B cell (primary cell): ENCODE data around the gene BRME1. TPM values are rescaled to one million over a fixed set of nuclear protein-coding genes. Genes with fewer than 3 reads are reported as not detected.

ENCODE experiments used
- ATAC-seq: fragments of 200-7000 bp; cut with Tn5 transposase; one replicate; pipeline ENCODE4 v1.10.0; 2021; ENCODE audit warnings: low read depth, mild to moderate bottlenecking, moderate number of reproducible peaks, moderate library complexity
- CTCF ChIA-PET: fragments of 350-600 bp; sonication (Branson Sonifier 250); formaldehyde crosslinking; loops from one replicate; lab custom pipeline; 2021; ENCODE audit warnings: antibody characterized with exemption, inconsistent platforms; lab: Charles Lee
- POLR2A ChIA-PET: fragments of 350-600 bp; sonication (Branson Sonifier 250); formaldehyde crosslinking; loops from one replicate; lab custom pipeline; 2021; ENCODE audit warnings: antibody characterized with exemption; lab: Charles Lee
- DNase-seq: peaks from one replicate; pipeline ENCODE4 v3.0.0; 2013
- H2AFZ ChIP-seq: 2 replicates; pipeline ENCODE4 v1.6.1; 2012; ENCODE audit warnings: mild to moderate bottlenecking, low read depth, low read length; ENCODE audit not compliant: insufficient read depth, poor library complexity, severe bottlenecking
- H3K27ac ChIP-seq, 2 donors: 1 replicate in 1 of 2; 2 replicates in 1 of 2; pipeline ENCODE4 v1.5.1; 2012 to 2013; ENCODE audit warnings: low read length in 2 of 2, mild to moderate bottlenecking in 2 of 2, moderate library complexity in 1 of 2
- H3K27me3 ChIP-seq, 4 experiments: fragments of 200-600 bp in 1 of 4; sonication (generic) in 1 of 4; replicated peaks in 1 of 4; 1 replicate in 2 of 4; 2 replicates in 2 of 4; pipeline versions ENCODE4 v1.6.1 to v1.7.0; 2013 to 2016; ENCODE audit warnings: low read length in 3 of 4, mild to moderate bottlenecking in 2 of 4, mixed read lengths in 1 of 4, moderate library complexity in 1 of 4; ENCODE audit not compliant: insufficient read depth in 4 of 4, control insufficient read depth in 3 of 4; ENCODE audit errors: control extremely low read depth in 1 of 4
- H3K36me3 ChIP-seq, 2 experiments: replicated peaks in 1 of 2; 1 replicate in 1 of 2; 2 replicates in 1 of 2; pipeline versions ENCODE4 v1.6.1 to v1.7.1; 2013; ENCODE audit warnings: low read length in 1 of 2; ENCODE audit not compliant: insufficient read depth in 2 of 2, control insufficient read depth in 1 of 2; ENCODE audit errors: control extremely low read depth in 1 of 2, extremely low read depth in 1 of 2
- H3K4me1 ChIP-seq, 2 donors: fragments of 200-600 bp in 1 of 2; sonication (generic) in 1 of 2; 1 replicate in 1 of 2; 2 replicates in 1 of 2; pipeline versions ENCODE4 v1.5.1 to v1.6.1; 2013 to 2017; ENCODE audit warnings: low read length in 2 of 2; ENCODE audit not compliant: control insufficient read depth in 2 of 2, insufficient read depth in 2 of 2
- H3K4me2 ChIP-seq: replicated peaks from 2 replicates; pipeline ENCODE3; 2012; ENCODE audit warnings: mild to moderate bottlenecking, low read depth, low read length; ENCODE audit not compliant: poor library complexity, severe bottlenecking
- H3K4me3 ChIP-seq, 5 experiments: fragments of 200-600 bp in 1 of 5; sonication (generic) in 1 of 5; 1 replicate in 3 of 5; 2 replicates in 2 of 5; pipeline versions ENCODE4 v1.5.1 to v1.7.0; 2011 to 2016; ENCODE audit warnings: low read length in 4 of 5, mild to moderate bottlenecking in 4 of 5, low read depth in 2 of 5, control low read depth in 1 of 5, moderate library complexity in 1 of 5; ENCODE audit not compliant: insufficient read depth in 1 of 5; ENCODE audit errors: control extremely low read depth in 1 of 5, extremely low read depth in 1 of 5
- H3K79me2 ChIP-seq: fragments of 200-600 bp; sonication (generic); one replicate; pipeline ENCODE4 v1.6.0; 2016; ENCODE audit warnings: low read length; ENCODE audit not compliant: control insufficient read depth, insufficient read depth
- H3K9ac ChIP-seq: fragments of 200-600 bp; sonication (generic); 2 replicates; pipeline ENCODE4 v1.6.1; 2017; ENCODE audit warnings: mild to moderate bottlenecking, low read length, moderate library complexity
- H3K9me3 ChIP-seq, 3 donors: one replicate each; pipeline versions ENCODE4 v1.6.1 to v1.7.1; 2013; ENCODE audit warnings: low read length in 2 of 3; ENCODE audit not compliant: control insufficient read depth in 2 of 3, insufficient read depth in 1 of 3; ENCODE audit errors: control extremely low read depth in 1 of 3
- H4K20me1 ChIP-seq: 2 replicates; pipeline ENCODE4 v1.6.0; 2012; ENCODE audit warnings: mild to moderate bottlenecking, low read length; ENCODE audit not compliant: insufficient read depth, control insufficient read depth, poor library complexity, severe bottlenecking
- H3K27ac Mint-ChIP-seq: one replicate; pipeline ENCODE4 v1.8.0; 2021; ENCODE audit warnings: mixed read lengths
- H3K27me3 Mint-ChIP-seq: one replicate; pipeline ENCODE4 v1.8.0; 2021; ENCODE audit warnings: mixed read lengths
- H3K4me1 Mint-ChIP-seq: one replicate; pipeline ENCODE4 v1.8.0; 2021; ENCODE audit warnings: mixed read lengths
- H3K4me3 Mint-ChIP-seq: one replicate; pipeline ENCODE4 v1.8.0; 2021; ENCODE audit warnings: mixed read lengths
- H3K9me3 Mint-ChIP-seq: one replicate; pipeline ENCODE4 v1.8.0; 2022; ENCODE audit warnings: mixed read lengths; ENCODE audit not compliant: insufficient read depth
- EZH2 ChIP-seq: IDR thresholded peaks from 2 replicates; pipeline ENCODE4 v1.6.1; 2012; ENCODE audit warnings: borderline replicate concordance, low read depth, mild to moderate bottlenecking, moderate library complexity, low read length; ENCODE audit not compliant: insufficient read depth, poor library complexity, severe bottlenecking
- WGBS: methylation state at CpG from one replicate; pipeline ENCODE4 v1.1.5; 2013; ENCODE audit warnings: missing lambda C conversion rate; ENCODE audit not compliant: insufficient coverage; 5-methylcytosine and 5-hydroxymethylcytosine counted together
- intact Hi-C: fragments of 100-400 bp; cut with micrococcal nuclease; formaldehyde crosslinking; loops from one replicate; pipeline ENCODE4 v1.10.0; 2022
- polyA plus RNA-seq: library from polyadenylated mRNA; depleted of rRNA; stranded (reverse); fragments of >200 nt; gene quantifications from 2 replicates; pipeline ENCODE4 v1.2.3, GENCODE V29; 2012
- total RNA-seq, 2 donors: library from RNA; stranded (reverse); fragments of 120-200 nt in 1 of 2; gene quantifications; 1 replicate in 1 of 2; 2 replicates in 1 of 2; pipeline versions ENCODE4 v1.2.3 to v1.2.4, GENCODE V29; 2013 to 2022
- TF ChIP-seq, protein P1 (sequence below): fragments of 200-600 bp; IDR thresholded peaks from one replicate; pipeline ENCODE4 v1.8.0; 2022; ENCODE audit warnings: antibody characterized with exemption, mild to moderate bottlenecking

Gene BRME1
- total and polyA plus RNA-seq, 2 donors (not counting 1 experiment from before 2014, with no cell fraction given), result 1.8 to 2.4 TPM

DNA sequence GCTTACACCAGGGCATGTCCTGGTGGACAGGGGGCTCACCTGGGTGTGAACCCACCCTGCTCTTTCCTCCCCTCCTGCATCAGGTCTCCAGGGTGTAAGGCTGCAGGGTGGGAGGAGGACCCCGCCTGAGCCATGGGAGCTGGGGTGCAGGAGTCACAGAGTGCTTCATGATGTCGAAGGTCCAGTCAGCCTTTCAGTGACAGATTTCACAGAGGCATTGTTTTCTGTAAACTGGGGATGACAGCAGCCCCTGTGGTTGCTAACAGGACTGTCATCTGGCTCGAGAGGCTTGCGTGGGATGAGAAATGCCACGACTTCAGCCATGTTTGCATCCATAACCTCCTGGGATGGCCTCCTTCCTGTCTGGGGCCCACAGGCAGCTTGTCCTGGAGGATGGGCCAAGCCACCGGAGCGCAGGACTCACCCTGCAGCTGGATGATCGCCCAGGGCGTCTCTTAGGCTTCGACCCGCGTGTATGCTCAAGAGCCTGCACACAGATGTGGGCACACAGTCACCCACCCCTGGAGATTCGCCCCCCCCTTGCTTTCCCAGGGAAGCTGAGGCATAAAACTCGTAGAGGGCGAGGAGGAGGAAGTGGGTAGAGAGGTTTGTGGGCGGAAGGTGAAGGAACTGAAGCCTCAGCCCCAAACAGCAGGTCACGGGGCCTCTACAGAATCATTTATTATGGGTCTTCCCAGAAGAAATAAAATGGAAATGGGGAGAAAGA is 24.1 kb downstream of the BRME1 start:
- H3K4me2 ChIP-seq, result peak overlapping the region; percentile 73
- H3K4me1 ChIP-seq, result peaks cover 26 to 34% of the 10 kb centered on the region in 2 donors
- TF ChIP-seq EZH2, result no peak
- TF ChIP-seq, protein P1, sequence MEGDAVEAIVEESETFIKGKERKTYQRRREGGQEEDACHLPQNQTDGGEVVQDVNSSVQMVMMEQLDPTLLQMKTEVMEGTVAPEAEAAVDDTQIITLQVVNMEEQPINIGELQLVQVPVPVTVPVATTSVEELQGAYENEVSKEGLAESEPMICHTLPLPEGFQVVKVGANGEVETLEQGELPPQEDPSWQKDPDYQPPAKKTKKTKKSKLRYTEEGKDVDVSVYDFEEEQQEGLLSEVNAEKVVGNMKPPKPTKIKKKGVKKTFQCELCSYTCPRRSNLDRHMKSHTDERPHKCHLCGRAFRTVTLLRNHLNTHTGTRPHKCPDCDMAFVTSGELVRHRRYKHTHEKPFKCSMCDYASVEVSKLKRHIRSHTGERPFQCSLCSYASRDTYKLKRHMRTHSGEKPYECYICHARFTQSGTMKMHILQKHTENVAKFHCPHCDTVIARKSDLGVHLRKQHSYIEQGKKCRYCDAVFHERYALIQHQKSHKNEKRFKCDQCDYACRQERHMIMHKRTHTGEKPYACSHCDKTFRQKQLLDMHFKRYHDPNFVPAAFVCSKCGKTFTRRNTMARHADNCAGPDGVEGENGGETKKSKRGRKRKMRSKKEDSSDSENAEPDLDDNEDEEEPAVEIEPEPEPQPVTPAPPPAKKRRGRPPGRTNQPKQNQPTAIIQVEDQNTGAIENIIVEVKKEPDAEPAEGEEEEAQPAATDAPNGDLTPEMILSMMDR, result no peak
- H3K9me3 ChIP-seq, result no peaks in the 10 kb centered on the region
- H3K79me2 ChIP-seq, result no peaks in the 10 kb centered on the region
- WGBS, result 6% methylated on average over 12 of the region's 17 CpGs
- Mint-ChIP-seq H3K27me3 (no peaks in the 10 kb centered on the region), H3K4me3 (peak overlapping the region; percentile 55), H3K4me1 (peaks cover 25% of the 10 kb centered on the region), H3K9me3 (no peaks in the 10 kb centered on the region), H3K27ac (peak overlapping the region; percentile 78)
- peaks cover 0 to 9% (median 0%) of the 10 kb centered on the region in 4 experiments for H3K27me3 ChIP-seq
- H4K20me1 ChIP-seq, result no peaks in the 10 kb centered on the region
- ATAC-seq (no peak), DNase-seq (peak; percentile 61)
- H3K27ac ChIP-seq, result no peak overlapping the region
- CTCF ChIA-PET, result interaction anchor here (0.9 to 9.3 kb wide), 16 partner anchors 9 to 466 kb away, joined by 3 to 92 read pairs (median 4); partner anchors contain the start of genes IL27RA and MISP3
- no peaks in the 10 kb centered on the region for H3K36me3 ChIP-seq
- no peak overlapping the region for H3K4me3 ChIP-seq
- intact Hi-C loops, result no loop called here
- H3K9ac ChIP-seq, result no peak overlapping the region
- H2AFZ ChIP-seq, result peak overlapping the region; percentile 41
- POLR2A ChIA-PET, result interaction anchor here (1.1 to 2.3 kb wide), 2 partner anchors 125 to 190 kb away, joined by 6 read pairs; partner anchors contain the start of gene RFX1

- TF ChIP-seq, protein P1, result no peak
- TF ChIP-seq EZH2, result no peak
- peak; percentile 57 for DNase-seq
- ChIA-PET CTCF (interaction anchor here (0.6 to 9.3 kb wide), 23 partner anchors 11 to 467 kb away, joined by 3 to 92 read pairs (median 4); partner anchors contain the start of genes ASF1B, IL27RA and MISP3), POLR2A (interaction anchor here (1.1 to 2.3 kb wide), 2 partner anchors 125 to 190 kb away, joined by 6 read pairs; partner anchors contain the start of gene RFX1)
- Mint-ChIP-seq H3K4me1 (peaks cover 25% of the 10 kb centered on the region), H3K4me3 (peak overlapping the region; percentile 55), H3K27ac (no peak overlapping the region), H3K27me3 (no peaks in the 10 kb centered on the region), H3K9me3 (no peaks in the 10 kb centered on the region)
- peaks cover 0 to 8% (median 0%) of the 10 kb centered on the region in 4 experiments for H3K27me3 ChIP-seq
- no peaks in the 10 kb centered on the region for H3K9me3 ChIP-seq
- intact Hi-C loops, result no loop called here
- no peaks in the 10 kb centered on the region for H3K36me3 ChIP-seq
- H3K4me1 ChIP-seq, result peaks cover 26 to 34% of the 10 kb centered on the region in 2 donors
- 11% methylated on average over 10 of the region's 12 CpGs for WGBS
- H3K27ac ChIP-seq, result no peak overlapping the region
- no peak overlapping the region for H3K9ac ChIP-seq
- peak overlapping the region; percentile 41 for H2AFZ ChIP-seq
- H4K20me1 ChIP-seq, result no peaks in the 10 kb centered on the region
- no peak for ATAC-seq
- peak overlapping the region; percentile 73 for H3K4me2 ChIP-seq
- no peak overlapping the region for H3K4me3 ChIP-seq
- no peaks in the 10 kb centered on the region for H3K79me2 ChIP-seq
These were observed 24.6 kb downstream of the BRME1 start for GRCh38 chr19:13881251-13881691.
